Panc1 (cell line): ENCODE data around the gene ALG12. TPM values are rescaled to one million over a fixed set of nuclear protein-coding genes. Genes with fewer than 3 reads are reported as not detected.

ENCODE experiments used
- ATAC-seq: fragments of 200-7000 bp; cut with Tn5 transposase; 2 replicates; pipeline ENCODE4 v1.9.1; 2020; ENCODE audit warnings: mild to moderate bottlenecking, moderate library complexity
- BruUV-seq: library from RNA; stranded (reverse); fragments of 400-500 nt; replicated peaks from 2 replicates; lab custom pipeline; 2021; lab: Mats Ljungman, UMichigan
- CTCF ChIA-PET: fragments of 300-600 bp; sonication (Branson Sonifier 250); formaldehyde crosslinking; loops from one replicate; lab custom pipeline; 2022; ENCODE audit warnings: antibody characterized with exemption; lab: Charles Lee
- POLR2A ChIA-PET: fragments of 300-600 bp; sonication (Branson Sonifier 250); formaldehyde crosslinking; loops from one replicate; lab custom pipeline; 2022; ENCODE audit warnings: antibody characterized with exemption; lab: Charles Lee
- DNase-seq: peaks from one replicate; pipeline ENCODE4 v3.0.0-alpha.2; 2010; ENCODE audit warnings: low read depth, low spot score
- H3K27ac ChIP-seq: 2 replicates; pipeline ENCODE4 v1.5.1; 2011; ENCODE audit warnings: mild to moderate bottlenecking, low read length, inconsistent platforms
- H3K27me3 ChIP-seq: fragments of 200-500 bp; sonication (Bioruptor generic); 2 replicates; pipeline ENCODE4 v1.6.0; 2014; ENCODE audit warnings: low read length, inconsistent platforms; ENCODE audit not compliant: control insufficient read depth, insufficient read depth
- H3K36me3 ChIP-seq: fragments of 200-500 bp; sonication (Bioruptor generic); 2 replicates; pipeline ENCODE4 v1.5.1; 2014; ENCODE audit warnings: inconsistent platforms, mild to moderate bottlenecking, low read length, moderate library complexity; ENCODE audit not compliant: control insufficient read depth, insufficient read depth
- H3K4me1 ChIP-seq: 2 replicates; pipeline ENCODE4 v1.5.1; 2011; ENCODE audit warnings: inconsistent platforms, mild to moderate bottlenecking, low read length, moderate library complexity; ENCODE audit not compliant: control insufficient read depth, insufficient read depth
- H3K4me3 ChIP-seq, 2 experiments: 2 replicates each; pipeline ENCODE4 v1.5.1; 2011 to 2012; ENCODE audit warnings: low read depth in 2 of 2, low read length in 2 of 2, mild to moderate bottlenecking in 2 of 2, inconsistent platforms in 1 of 2, moderate library complexity in 1 of 2
- H3K9me3 ChIP-seq: fragments of 200-500 bp; sonication (Bioruptor generic); 2 replicates; pipeline ENCODE4 v1.5.1; 2014; ENCODE audit warnings: low read depth, mild to moderate bottlenecking, inconsistent platforms, low read length, moderate library complexity; ENCODE audit not compliant: control insufficient read depth, insufficient read depth
- POLR2AphosphoS5 ChIP-seq: IDR thresholded peaks from 2 replicates; pipeline ENCODE4 v1.6.1; 2012; ENCODE audit warnings: mild to moderate bottlenecking, low read depth, low read length, moderate library complexity
- SIN3A ChIP-seq: IDR thresholded peaks from 2 replicates; pipeline ENCODE4 v1.6.1; 2012; ENCODE audit warnings: low read depth, mild to moderate bottlenecking, low read length, moderate library complexity, borderline replicate concordance; ENCODE audit not compliant: insufficient read depth
- TCF7L2 ChIP-seq: IDR thresholded peaks from 2 replicates; pipeline ENCODE4 v1.6.1; 2011; ENCODE audit warnings: mild to moderate bottlenecking, low read depth, low read length, inconsistent platforms
- in situ Hi-C: cut with HindIII; loops from 2 replicates; pipeline ENCODE4 v1.10.0; 2016; ENCODE audit warnings: low sequenced_read_pairs, low pct_unique_long_range_greater_than_20kb
- intact Hi-C: fragments of 100-400 bp; cut with micrococcal nuclease; formaldehyde crosslinking; loops from one replicate; pipeline ENCODE4 v1.10.0; 2022; ENCODE audit not compliant: unreplicated experiment
- total RNA-seq: library from RNA; stranded (reverse); gene quantifications from one replicate; pipeline ENCODE4 v1.2.1, GENCODE V29; 2021; ENCODE audit not compliant: unreplicated experiment
- TF ChIP-seq, protein P1 (sequence below): fragments of 450-650 bp; IDR thresholded peaks from 2 replicates; pipeline ENCODE4 v1.5.1; 2017; ENCODE audit warnings: mild to moderate bottlenecking
- TF ChIP-seq, protein P2 (sequence below), 2 experiments: IDR thresholded peaks; 2 replicates each; pipeline ENCODE4 v1.6.1; 2011 to 2012; ENCODE audit warnings: low read depth in 2 of 2, control low read depth in 1 of 2, low read length in 1 of 2, mild to moderate bottlenecking in 1 of 2, moderate library complexity in 1 of 2; ENCODE audit not compliant: insufficient read depth in 1 of 2

Gene ALG12
- total RNA-seq, 1 experiment from 2014 or later: 23.4 TPM

DNA sequence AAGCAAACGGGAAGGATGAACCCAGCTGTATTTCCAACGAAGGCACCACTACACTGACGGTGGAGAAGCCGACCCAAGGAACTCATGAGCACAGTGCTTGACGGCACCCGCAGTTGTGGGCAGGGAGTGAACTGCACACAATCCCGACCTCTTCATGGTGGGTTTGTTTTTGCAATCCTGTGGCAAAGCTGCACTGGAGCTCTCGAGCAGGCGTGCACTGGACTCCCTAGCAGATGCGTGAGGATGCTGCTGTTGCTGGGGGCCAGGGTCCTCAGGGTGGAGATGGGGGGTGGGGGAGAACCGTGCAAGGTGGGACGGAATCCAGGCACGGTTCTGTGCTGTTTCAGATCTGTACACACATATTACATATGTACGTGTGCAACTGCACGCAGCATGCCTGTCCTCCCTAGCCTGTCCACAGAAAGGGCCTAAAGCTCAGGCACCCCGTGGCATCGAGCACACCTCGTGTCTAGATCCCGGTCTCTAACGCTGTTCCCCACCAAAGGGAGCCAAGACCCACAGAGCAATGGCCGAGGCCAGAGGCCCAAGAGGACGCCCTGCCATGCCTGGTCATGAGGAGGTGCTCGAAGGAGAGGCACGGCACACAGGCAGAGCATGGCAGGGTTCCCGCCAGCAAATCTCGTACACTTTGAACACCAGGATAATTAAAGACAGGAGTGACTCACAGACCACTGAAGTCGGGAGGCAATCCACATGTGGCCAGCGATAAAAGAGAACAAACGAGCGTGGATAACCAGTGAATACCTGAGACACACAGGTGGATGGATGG lies 17.6 kb downstream of the ALG12 start:
- Histone ChIP-seq H3K27ac (no peak overlapping the region), H3K4me3 (no peak overlapping the region), H3K36me3 (no peaks in the 10 kb centered on the region), H3K9me3 (no peaks in the 10 kb centered on the region), H3K27me3 (no peaks in the 10 kb centered on the region), H3K4me1 (no peaks in the 10 kb centered on the region)
- POLR2A ChIA-PET: no interaction called here
- no peak for ATAC-seq
- intact Hi-C loops (no loop called here), in situ Hi-C loops (no loop called here)
- BruUV-seq: no TSS peak
- CTCF ChIA-PET: no interaction called here
- no peak for TF ChIP-seq TCF7L2
- TF ChIP-seq SIN3A: no peak
- no peak for TF ChIP-seq POLR2AphosphoS5
- no peak for DNase-seq

DNA sequence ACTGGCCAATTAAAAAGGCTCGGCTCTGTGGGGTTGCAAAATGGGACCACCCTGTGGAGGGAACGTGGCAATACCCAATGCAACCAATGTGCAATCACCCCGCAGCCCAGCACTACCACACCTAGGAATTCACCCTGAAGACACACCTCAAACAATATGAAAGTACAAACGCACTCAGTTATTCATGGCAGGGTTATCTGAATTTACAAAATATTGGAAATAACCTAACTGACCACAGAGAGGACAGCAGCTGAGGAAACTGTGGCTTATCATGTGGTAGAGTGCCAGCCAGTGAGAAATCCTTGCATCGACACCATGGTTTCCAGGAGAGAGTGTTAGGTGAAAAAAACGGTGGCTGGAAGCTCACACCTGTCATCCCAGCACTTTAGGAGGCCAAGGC lies 18.7 kb downstream of the ALG12 start:
- ATAC-seq: no peak
- in situ Hi-C loops: no loop called here
- CTCF ChIA-PET: no interaction called here
- Histone ChIP-seq H3K4me3 (no peak overlapping the region), H3K36me3 (no peaks in the 10 kb centered on the region), H3K4me1 (no peaks in the 10 kb centered on the region), H3K27me3 (no peaks in the 10 kb centered on the region), H3K27ac (no peak overlapping the region), H3K9me3 (no peaks in the 10 kb centered on the region)
- no peak for DNase-seq
- BruUV-seq: no TSS peak
- POLR2A ChIA-PET: no interaction called here
- TF ChIP-seq POLR2AphosphoS5 (no peak), SIN3A (no peak), TCF7L2 (no peak)
- TF ChIP-seq, protein P1, sequence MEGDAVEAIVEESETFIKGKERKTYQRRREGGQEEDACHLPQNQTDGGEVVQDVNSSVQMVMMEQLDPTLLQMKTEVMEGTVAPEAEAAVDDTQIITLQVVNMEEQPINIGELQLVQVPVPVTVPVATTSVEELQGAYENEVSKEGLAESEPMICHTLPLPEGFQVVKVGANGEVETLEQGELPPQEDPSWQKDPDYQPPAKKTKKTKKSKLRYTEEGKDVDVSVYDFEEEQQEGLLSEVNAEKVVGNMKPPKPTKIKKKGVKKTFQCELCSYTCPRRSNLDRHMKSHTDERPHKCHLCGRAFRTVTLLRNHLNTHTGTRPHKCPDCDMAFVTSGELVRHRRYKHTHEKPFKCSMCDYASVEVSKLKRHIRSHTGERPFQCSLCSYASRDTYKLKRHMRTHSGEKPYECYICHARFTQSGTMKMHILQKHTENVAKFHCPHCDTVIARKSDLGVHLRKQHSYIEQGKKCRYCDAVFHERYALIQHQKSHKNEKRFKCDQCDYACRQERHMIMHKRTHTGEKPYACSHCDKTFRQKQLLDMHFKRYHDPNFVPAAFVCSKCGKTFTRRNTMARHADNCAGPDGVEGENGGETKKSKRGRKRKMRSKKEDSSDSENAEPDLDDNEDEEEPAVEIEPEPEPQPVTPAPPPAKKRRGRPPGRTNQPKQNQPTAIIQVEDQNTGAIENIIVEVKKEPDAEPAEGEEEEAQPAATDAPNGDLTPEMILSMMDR: no peak
- TF ChIP-seq, protein P2, sequence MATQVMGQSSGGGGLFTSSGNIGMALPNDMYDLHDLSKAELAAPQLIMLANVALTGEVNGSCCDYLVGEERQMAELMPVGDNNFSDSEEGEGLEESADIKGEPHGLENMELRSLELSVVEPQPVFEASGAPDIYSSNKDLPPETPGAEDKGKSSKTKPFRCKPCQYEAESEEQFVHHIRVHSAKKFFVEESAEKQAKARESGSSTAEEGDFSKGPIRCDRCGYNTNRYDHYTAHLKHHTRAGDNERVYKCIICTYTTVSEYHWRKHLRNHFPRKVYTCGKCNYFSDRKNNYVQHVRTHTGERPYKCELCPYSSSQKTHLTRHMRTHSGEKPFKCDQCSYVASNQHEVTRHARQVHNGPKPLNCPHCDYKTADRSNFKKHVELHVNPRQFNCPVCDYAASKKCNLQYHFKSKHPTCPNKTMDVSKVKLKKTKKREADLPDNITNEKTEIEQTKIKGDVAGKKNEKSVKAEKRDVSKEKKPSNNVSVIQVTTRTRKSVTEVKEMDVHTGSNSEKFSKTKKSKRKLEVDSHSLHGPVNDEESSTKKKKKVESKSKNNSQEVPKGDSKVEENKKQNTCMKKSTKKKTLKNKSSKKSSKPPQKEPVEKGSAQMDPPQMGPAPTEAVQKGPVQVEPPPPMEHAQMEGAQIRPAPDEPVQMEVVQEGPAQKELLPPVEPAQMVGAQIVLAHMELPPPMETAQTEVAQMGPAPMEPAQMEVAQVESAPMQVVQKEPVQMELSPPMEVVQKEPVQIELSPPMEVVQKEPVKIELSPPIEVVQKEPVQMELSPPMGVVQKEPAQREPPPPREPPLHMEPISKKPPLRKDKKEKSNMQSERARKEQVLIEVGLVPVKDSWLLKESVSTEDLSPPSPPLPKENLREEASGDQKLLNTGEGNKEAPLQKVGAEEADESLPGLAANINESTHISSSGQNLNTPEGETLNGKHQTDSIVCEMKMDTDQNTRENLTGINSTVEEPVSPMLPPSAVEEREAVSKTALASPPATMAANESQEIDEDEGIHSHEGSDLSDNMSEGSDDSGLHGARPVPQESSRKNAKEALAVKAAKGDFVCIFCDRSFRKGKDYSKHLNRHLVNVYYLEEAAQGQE (IDR thresholded peaks at IDR 0.05; ENCODE audit: insufficient read depth in 1 of 2, low read depth in 2 of 2, low read length in 1 of 2): no peak
- intact Hi-C loops: no loop called here
